Ascending aorta (tissue), 2 donors: Measurements from ENCODE around the gene CDK14. TPM values are rescaled to one million over a fixed set of nuclear protein-coding genes. Genes with fewer than 3 reads are reported as not detected.

ENCODE experiments used
- DNase-seq, 2 donors: peaks; one replicate each; pipeline ENCODE4 v3.0.0-alpha.2; 2019; ENCODE audit warnings: low spot score in 2 of 2
- H3K27ac ChIP-seq, 2 donors: fragments of 200-600 bp; sonication (generic); one replicate each; pipeline ENCODE4 v1.5.1; 2016 to 2017; ENCODE audit warnings: mild to moderate bottlenecking in 1 of 2
- H3K27me3 ChIP-seq: fragments of 200-600 bp; sonication (generic); one replicate; pipeline ENCODE4 v1.5.1; 2017
- H3K36me3 ChIP-seq, 2 donors: fragments of 200-600 bp; sonication (generic); one replicate each; pipeline ENCODE4 v1.5.1; 2016
- H3K4me1 ChIP-seq, 2 donors: fragments of 200-600 bp; sonication (generic); one replicate each; pipeline ENCODE4 v1.5.1; 2016 to 2017; ENCODE audit warnings: mild to moderate bottlenecking in 1 of 2
- H3K4me3 ChIP-seq, 2 donors: fragments of 200-600 bp; sonication (generic); one replicate each; pipeline ENCODE4 v1.5.1; 2016 to 2017; ENCODE audit warnings: mild to moderate bottlenecking in 1 of 2
- H3K9me3 ChIP-seq, 2 donors: fragments of 200-600 bp; sonication (generic); one replicate each; pipeline ENCODE4 v1.5.1; 2016
- intact Hi-C: fragments of 100-400 bp; cut with DNase I; formaldehyde crosslinking; loops from one replicate; pipeline ENCODE4 v1.15.1; 2023
- total RNA-seq: library from RNA; depleted of rRNA; stranded (reverse); fragments of >200 nt; gene quantifications from one replicate; pipeline ENCODE4 v1.1.0, GENCODE V29; 2016
- TF ChIP-seq, protein P1 (sequence below), 3 experiments: fragments of 200-600 bp in 2 of 3; fragments of 450-650 bp in 1 of 3; sonication (generic) in 2 of 3; IDR thresholded peaks; one replicate each; pipeline ENCODE4 v1.5.1; 2016 to 2019; ENCODE audit warnings: antibody characterized with exemption in 3 of 3, mild to moderate bottlenecking in 1 of 3, moderate library complexity in 1 of 3

Gene CDK14
- total RNA-seq, 1 donor from 2014 or later: 5.1 TPM

DNA sequence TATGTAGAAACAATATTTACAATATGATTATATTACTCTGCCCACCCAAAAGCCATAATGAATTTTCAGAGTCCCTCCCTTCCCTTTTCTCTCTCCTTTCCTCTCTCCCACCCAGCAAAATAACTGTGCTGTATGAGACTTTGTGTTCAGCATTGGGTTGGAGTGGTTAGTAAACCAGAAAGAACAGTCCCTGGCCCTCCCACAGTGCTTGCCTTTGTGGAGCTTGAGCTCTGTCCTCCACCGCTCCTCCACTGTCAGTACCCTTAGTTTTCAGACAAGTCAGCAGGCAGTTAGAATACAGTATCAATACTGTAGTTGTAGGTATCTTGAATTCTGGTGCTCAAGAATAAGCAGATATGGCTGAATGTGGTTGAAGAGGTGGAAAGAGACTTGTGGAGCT, 92.7 kb downstream of the CDK14 start:
- intact Hi-C loops: no loop called here
- H3K36me3 ChIP-seq: no peaks in the 10 kb centered on the region
- no peak for DNase-seq

DNA sequence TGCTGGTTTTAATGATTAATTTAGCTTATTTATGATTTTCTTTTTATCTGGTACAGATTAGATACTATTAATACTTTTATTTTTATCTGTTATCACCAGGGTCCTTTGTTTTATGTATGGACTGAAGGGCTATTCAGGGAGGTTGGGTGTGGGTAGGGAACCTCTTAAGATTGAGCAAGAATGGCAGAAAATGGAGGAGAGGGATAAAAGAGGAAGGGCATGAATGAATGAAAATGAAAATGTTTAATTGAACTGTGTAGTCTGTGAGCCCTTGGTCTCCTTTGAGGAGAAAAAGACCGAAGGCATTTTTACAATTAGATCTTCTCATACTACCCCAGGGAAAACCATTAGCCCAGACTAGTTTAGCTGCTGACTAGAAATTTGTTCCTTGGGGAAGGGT, 93.1 kb downstream of the CDK14 start:
- no peak overlapping the region for H3K4me3 ChIP-seq
- no peak for DNase-seq
- no peaks in the 10 kb centered on the region for H3K9me3 ChIP-seq
- H3K27ac ChIP-seq: no peak overlapping the region
- TF ChIP-seq, protein P1, sequence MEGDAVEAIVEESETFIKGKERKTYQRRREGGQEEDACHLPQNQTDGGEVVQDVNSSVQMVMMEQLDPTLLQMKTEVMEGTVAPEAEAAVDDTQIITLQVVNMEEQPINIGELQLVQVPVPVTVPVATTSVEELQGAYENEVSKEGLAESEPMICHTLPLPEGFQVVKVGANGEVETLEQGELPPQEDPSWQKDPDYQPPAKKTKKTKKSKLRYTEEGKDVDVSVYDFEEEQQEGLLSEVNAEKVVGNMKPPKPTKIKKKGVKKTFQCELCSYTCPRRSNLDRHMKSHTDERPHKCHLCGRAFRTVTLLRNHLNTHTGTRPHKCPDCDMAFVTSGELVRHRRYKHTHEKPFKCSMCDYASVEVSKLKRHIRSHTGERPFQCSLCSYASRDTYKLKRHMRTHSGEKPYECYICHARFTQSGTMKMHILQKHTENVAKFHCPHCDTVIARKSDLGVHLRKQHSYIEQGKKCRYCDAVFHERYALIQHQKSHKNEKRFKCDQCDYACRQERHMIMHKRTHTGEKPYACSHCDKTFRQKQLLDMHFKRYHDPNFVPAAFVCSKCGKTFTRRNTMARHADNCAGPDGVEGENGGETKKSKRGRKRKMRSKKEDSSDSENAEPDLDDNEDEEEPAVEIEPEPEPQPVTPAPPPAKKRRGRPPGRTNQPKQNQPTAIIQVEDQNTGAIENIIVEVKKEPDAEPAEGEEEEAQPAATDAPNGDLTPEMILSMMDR (IDR thresholded peaks at IDR 0.05): no peak
- intact Hi-C loops: no loop called here
- H3K4me1 ChIP-seq: no peaks in the 10 kb centered on the region
- H3K27me3 ChIP-seq: no peaks in the 10 kb centered on the region
- H3K36me3 ChIP-seq: no peaks in the 10 kb centered on the region

More for the DNA sequence above, 92.7 kb downstream of the CDK14 start:
- TF ChIP-seq, protein P1 (IDR thresholded peaks at IDR 0.05): no peak
- Histone ChIP-seq H3K27me3 (no peaks in the 10 kb centered on the region), H3K4me1 (no peaks in the 10 kb centered on the region), H3K9me3 (no peaks in the 10 kb centered on the region), H3K27ac (no peak overlapping the region), H3K4me3 (no peak overlapping the region)

GRCh38 chr7:90690159-90690858, 94.2 kb downstream of the CDK14 start:
- Histone ChIP-seq H3K4me1 (no peaks in the 10 kb centered on the region), H3K36me3 (no peaks in the 10 kb centered on the region), H3K27me3 (no peaks in the 10 kb centered on the region), H3K4me3 (no peak overlapping the region), H3K27ac (no peak overlapping the region), H3K9me3 (no peaks in the 10 kb centered on the region)
- intact Hi-C loops: no loop called here
- no peak for DNase-seq
- TF ChIP-seq, protein P1 (IDR thresholded peaks at IDR 0.05): no peak

- Histone ChIP-seq H3K9me3 (no peaks in the 10 kb centered on the region), H3K27me3 (no peaks in the 10 kb centered on the region), H3K36me3 (no peaks in the 10 kb centered on the region), H3K27ac (no peak overlapping the region), H3K4me1 (no peaks in the 10 kb centered on the region), H3K4me3 (no peak overlapping the region)
- TF ChIP-seq, protein P1 (IDR thresholded peaks at IDR 0.05): no peak
- intact Hi-C loops: no loop called here
- no peak for DNase-seq
These were observed 96.3 kb downstream of the CDK14 start for GRCh38 chr7:90692396-90692795.

DNA sequence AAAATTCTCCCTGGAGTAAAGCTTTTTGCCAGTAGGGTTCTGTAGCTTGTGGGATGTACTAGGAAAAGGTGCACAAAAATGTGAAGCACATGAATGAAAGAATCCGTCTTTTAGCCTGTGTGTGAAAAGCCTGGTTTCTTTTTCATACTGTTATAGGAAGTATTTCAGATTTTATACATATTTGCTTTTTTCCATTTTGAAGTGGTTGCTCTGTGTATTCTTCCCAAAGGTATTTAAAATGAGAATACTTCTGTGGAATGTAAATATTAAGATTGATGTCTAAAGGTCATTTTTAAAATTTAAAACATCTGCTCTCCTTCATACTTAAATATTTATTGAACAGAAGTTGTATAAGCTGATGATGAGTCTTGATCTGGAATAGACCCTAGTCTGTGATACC, 96.8 kb downstream of the CDK14 start:
- H3K27me3 ChIP-seq: no peaks in the 10 kb centered on the region
- intact Hi-C loops: no loop called here
- no peak overlapping the region for H3K27ac ChIP-seq
- H3K9me3 ChIP-seq: no peaks in the 10 kb centered on the region
- no peaks in the 10 kb centered on the region for H3K36me3 ChIP-seq
- H3K4me1 ChIP-seq: no peaks in the 10 kb centered on the region
- TF ChIP-seq, protein P1 (IDR thresholded peaks at IDR 0.05): no peak
- H3K4me3 ChIP-seq: no peak overlapping the region
- DNase-seq: no peak

- Histone ChIP-seq H3K4me3 (no peak overlapping the region), H3K9me3 (no peaks in the 10 kb centered on the region), H3K36me3 (no peaks in the 10 kb centered on the region), H3K4me1 (no peaks in the 10 kb centered on the region), H3K27ac (no peak overlapping the region), H3K27me3 (no peaks in the 10 kb centered on the region)
- intact Hi-C loops: no loop called here
- DNase-seq: no peak
- TF ChIP-seq, protein P1 (IDR thresholded peaks at IDR 0.05): no peak
These were observed 97.8 kb downstream of the CDK14 start for GRCh38 chr7:90693939-90694338.
